Thoracic aorta (tissue), 2 donors: ENCODE data around the gene OR51T1. TPM values are rescaled to one million over a fixed set of nuclear protein-coding genes. Genes with fewer than 3 reads are reported as not detected.
"Not testable (repeated sequence)": the region's sequence is repeated elsewhere in the genome, so short reads cannot be mapped to it uniquely, and the experiment has no call there.

Experiments
- ATAC-seq: fragments of 150-250 bp; one replicate; pipeline ENCODE4 v1.8.0; 2017; ENCODE audit warnings: low read depth; ENCODE audit not compliant: insufficient number of reproducible peaks, low FRiP score
- DNase-seq: peaks from one replicate; pipeline ENCODE4 v3.0.0-alpha.2; 2020; ENCODE audit warnings: low spot score
- H3K27ac ChIP-seq, 2 donors: fragments of 200-600 bp; sonication (generic); 1 replicate in 1 of 2; 2 replicates in 1 of 2; pipeline ENCODE4 v1.5.1; 2016; ENCODE audit warnings: mild to moderate bottlenecking in 2 of 2, moderate library complexity in 2 of 2
- H3K27me3 ChIP-seq: fragments of 200-600 bp; sonication (generic); replicated peaks from 2 replicates; pipeline ENCODE4 v1.6.0; 2016; ENCODE audit warnings: mild to moderate bottlenecking; ENCODE audit not compliant: insufficient read depth
- H3K36me3 ChIP-seq: fragments of 200-600 bp; sonication (generic); one replicate; pipeline ENCODE4 v1.5.1; 2016
- H3K4me1 ChIP-seq, 2 donors: fragments of 200-600 bp; sonication (generic); 1 replicate in 1 of 2; 2 replicates in 1 of 2; pipeline versions ENCODE4 v1.5.1 to v1.6.0; 2016; ENCODE audit warnings: low read depth in 2 of 2, mild to moderate bottlenecking in 1 of 2; ENCODE audit not compliant: control insufficient read depth in 1 of 2
- H3K4me3 ChIP-seq: fragments of 200-600 bp; sonication (generic); 2 replicates; pipeline ENCODE4 v1.5.1; 2016; ENCODE audit warnings: mild to moderate bottlenecking
- H3K9me3 ChIP-seq: fragments of 200-600 bp; sonication (generic); 2 replicates; pipeline ENCODE4 v1.5.1; 2016
- CTCF ChIP-seq: fragments of 200-600 bp; sonication (generic); IDR thresholded peaks from one replicate; pipeline ENCODE4 v1.5.1; 2019; ENCODE audit warnings: antibody characterized with exemption
- total RNA-seq, 2 donors: library from RNA; depleted of rRNA; stranded (reverse); fragments of >200 nt; gene quantifications; one replicate each; pipeline versions ENCODE4 v1.1.0 to v1.2.3, GENCODE V29; 2016

The OR51T1 gene
- not detected for total RNA-seq

GRCh38 chr11:4881860-4882500 lies at the start of gene OR51T1:
Gene OR51T1 (plus strand): TSS chr11:4881900. CDS start chr11:4881900, 0 bp downstream.
- TF ChIP-seq CTCF, result no peak
- Histone ChIP-seq H3K27ac (no peak within 1 kb of the TSS), H3K36me3 (no peaks in the 10 kb centered on the region), H3K27me3 (no peaks in the 10 kb centered on the region), H3K4me3 (no peak within 1 kb of the TSS), H3K4me1 (no peaks in the 10 kb centered on the region), H3K9me3 (no peaks in the 10 kb centered on the region)
- no peak for ATAC-seq
- DNase-seq, result no peak

GRCh38 chr11:4839851-4840549 lies 41.7 kb upstream of the OR51T1 start:
- DNase-seq (no peak), ATAC-seq (no peak)
- H3K27ac ChIP-seq, result no peak overlapping the region
- no peaks in the 10 kb centered on the region for H3K27me3 ChIP-seq
- no peak overlapping the region for H3K4me3 ChIP-seq
- no peak for TF ChIP-seq CTCF
- H3K9me3 ChIP-seq, result no peaks in the 10 kb centered on the region
- H3K4me1 ChIP-seq, result no peaks in the 10 kb centered on the region
- H3K36me3 ChIP-seq, result no peaks in the 10 kb centered on the region

GRCh38 chr11:4848908-4849532 lies 32.7 kb upstream of the OR51T1 start, which contains the start of gene OR51S1:
Gene OR51S1 (minus strand): TSS chr11:4849208. CDS start chr11:4849208, 0 bp downstream.
- H3K9me3 ChIP-seq, result no peaks in the 10 kb centered on the region
- no peak for TF ChIP-seq CTCF
- H3K27ac ChIP-seq, result no peak within 1 kb of the TSS
- ATAC-seq (no peak), DNase-seq (no peak)
- no peaks in the 10 kb centered on the region for H3K36me3 ChIP-seq
- H3K4me3 ChIP-seq, result no peak within 1 kb of the TSS
- H3K27me3 ChIP-seq, result peaks cover 3% of the 10 kb centered on the region
- no peaks in the 10 kb centered on the region for H3K4me1 ChIP-seq

GRCh38 chr11:4851033-4851432 lies 30.7 kb upstream of the OR51T1 start:
- DNase-seq (no peak), ATAC-seq (no peak)
- Histone ChIP-seq H3K27ac (no peak overlapping the region), H3K9me3 (no peaks in the 10 kb centered on the region), H3K4me1 (no peaks in the 10 kb centered on the region), H3K27me3 (peaks cover 3% of the 10 kb centered on the region), H3K36me3 (no peaks in the 10 kb centered on the region), H3K4me3 (no peak overlapping the region)
- TF ChIP-seq CTCF, result no peak

- H3K4me3 ChIP-seq, H3K9me3 ChIP-seq, ATAC-seq, H3K4me1 ChIP-seq, H3K36me3 ChIP-seq, H3K27ac ChIP-seq, DNase-seq, H3K27me3 ChIP-seq: not testable (repeated sequence)
These were observed 27.4 kb upstream of the OR51T1 start for GRCh38 chr11:4854286-4854685.
